Mesothelial cell of epicardium (in vitro differentiated cells): Measurements from ENCODE around the gene BBS12. TPM values are rescaled to one million over a fixed set of nuclear protein-coding genes. Genes with fewer than 3 reads are reported as not detected.

Experiments used
- DNase-seq, 2 experiments: peaks; one replicate each; pipeline ENCODE4 v3.0.0; 2021; ENCODE audit warnings: low spot score in 2 of 2; ENCODE audit not compliant: unreplicated experiment in 2 of 2
- H3K27ac Mint-ChIP-seq: 2 replicates; pipeline ENCODE4 v1.8.0; 2021; ENCODE audit warnings: mixed read lengths
- H3K27me3 Mint-ChIP-seq: 2 replicates; pipeline ENCODE4 v1.8.0; 2021; ENCODE audit warnings: low read depth, mixed read lengths
- H3K36me3 Mint-ChIP-seq: 2 replicates; pipeline ENCODE4 v1.8.0; 2021; ENCODE audit warnings: mixed read lengths
- H3K4me1 Mint-ChIP-seq: 2 replicates; pipeline ENCODE4 v1.8.0; 2021; ENCODE audit warnings: mixed read lengths
- H3K4me3 Mint-ChIP-seq: 2 replicates; pipeline ENCODE4 v1.8.0; 2021; ENCODE audit warnings: mild to moderate bottlenecking, moderate library complexity, mixed read lengths
- H3K9me3 Mint-ChIP-seq: 2 replicates; pipeline ENCODE4 v1.8.0; 2021; ENCODE audit warnings: mixed read lengths
- CTCF ChIP-seq: fragments of 200-600 bp; sonication (generic); IDR thresholded peaks from one replicate; pipeline ENCODE4 v1.5.0; 2021; ENCODE audit warnings: antibody characterized with exemption; ENCODE audit not compliant: unreplicated experiment
- total RNA-seq: library from RNA; stranded (reverse); gene quantifications from 3 replicates; pipeline ENCODE4 v1.2.1, GENCODE V29; 2021

Gene BBS12
- total RNA-seq, 1 donor from 2014 or later = 2.9 TPM

DNA sequence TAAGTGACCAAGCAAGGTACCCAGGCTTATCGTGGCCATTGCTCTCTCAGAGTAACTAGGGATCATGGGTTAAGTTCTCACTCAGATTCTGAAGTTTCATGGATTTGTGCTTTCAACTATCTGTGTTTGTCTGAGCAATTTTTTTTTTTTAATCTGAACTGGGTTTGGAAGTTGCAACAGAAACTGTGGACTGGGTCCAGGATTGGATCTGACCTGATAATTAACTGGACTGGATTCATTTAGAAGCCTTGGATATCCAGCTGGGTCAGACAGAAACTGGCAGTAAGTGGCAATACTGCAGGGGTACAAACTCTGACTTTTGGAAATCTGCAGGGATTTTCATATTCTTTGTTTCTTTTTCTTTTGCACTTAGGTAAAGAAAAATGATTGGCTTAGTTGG, 55.4 kb downstream of the BBS12 start:
- no peak overlapping the region for H3K27ac Mint-ChIP-seq
- no peak overlapping the region for H3K4me3 Mint-ChIP-seq
- no peak for DNase-seq
- H3K4me1 Mint-ChIP-seq = peaks cover 14% of the 10 kb centered on the region
- peaks cover 15% of the 10 kb centered on the region for H3K9me3 Mint-ChIP-seq
- TF ChIP-seq CTCF = no peak
- H3K27me3 Mint-ChIP-seq = no peaks in the 10 kb centered on the region
- no peaks in the 10 kb centered on the region for H3K36me3 Mint-ChIP-seq

GRCh38 chr4:122788935-122789334, 56.4 kb downstream of the BBS12 start:
- peaks cover 4% of the 10 kb centered on the region for H3K4me1 Mint-ChIP-seq
- H3K9me3 Mint-ChIP-seq = peaks cover 15% of the 10 kb centered on the region
- no peak for TF ChIP-seq CTCF
- no peaks in the 10 kb centered on the region for H3K27me3 Mint-ChIP-seq
- no peak for DNase-seq
- H3K27ac Mint-ChIP-seq = no peak overlapping the region
- H3K4me3 Mint-ChIP-seq = no peak overlapping the region
- H3K36me3 Mint-ChIP-seq = no peaks in the 10 kb centered on the region

DNA sequence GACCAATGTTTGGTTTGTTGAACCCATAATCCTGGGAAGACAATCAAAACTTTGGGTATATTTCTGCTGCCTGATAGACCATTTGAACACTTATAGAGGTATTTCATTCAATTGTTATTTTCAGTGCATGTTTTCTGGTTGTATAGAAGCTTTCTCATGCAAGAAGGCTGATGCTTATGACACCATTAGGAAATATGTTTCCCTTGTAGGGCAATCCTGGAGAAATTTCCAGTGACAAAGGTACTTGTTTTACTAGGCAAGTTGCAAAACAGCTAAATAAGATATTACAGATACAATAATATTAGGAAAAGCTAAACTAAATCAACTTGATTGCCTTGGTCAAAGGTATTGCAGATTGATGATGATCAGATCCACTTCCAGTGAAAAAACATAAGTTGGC, 61.3 kb downstream of the BBS12 start:
- TF ChIP-seq CTCF = no peak
- no peaks in the 10 kb centered on the region for H3K9me3 Mint-ChIP-seq
- no peak overlapping the region for H3K4me3 Mint-ChIP-seq
- H3K4me1 Mint-ChIP-seq = peaks cover 19% of the 10 kb centered on the region
- DNase-seq = no peak
- H3K27ac Mint-ChIP-seq = no peak overlapping the region
- H3K27me3 Mint-ChIP-seq = no peaks in the 10 kb centered on the region
- H3K36me3 Mint-ChIP-seq = no peaks in the 10 kb centered on the region

Other genes starting within 250 kb of the BBS12 start
- not detected in 3 replicates for gene IL21, start 111.6 kb upstream of the BBS12 start, total RNA-seq
- 11.3 to 13.0 TPM (median 11.9 TPM) in 3 replicates for gene FGF2, start 94.1 kb downstream of the BBS12 start, total RNA-seq
- gene NUDT6, start 189.9 kb downstream of the BBS12 start, total RNA-seq = 7.9 to 9.3 TPM (median 8.2 TPM) in 3 replicates